Parathyroid adenoma (tissue), 2 donors: ENCODE data around the gene RBBP8.
A peak's percentile ranks its signal among the peaks of the same experiment; 100 is the strongest.

ENCODE experiments used
- H2AFZ ChIP-seq: fragments of 300-600 bp; sonication (generic); one replicate; pipeline ENCODE4 v1.7.0; 2017; ENCODE audit warnings: antibody characterized with exemption, mild to moderate bottlenecking
- H3K27ac ChIP-seq: fragments of 300-600 bp; sonication (generic); one replicate; pipeline ENCODE4 v1.7.0; 2017
- H3K27me3 ChIP-seq: fragments of 300-600 bp; sonication (generic); one replicate; pipeline ENCODE4 v1.7.0; 2017; ENCODE audit warnings: low read length; ENCODE audit not compliant: control insufficient read depth, insufficient read depth
- H3K36me3 ChIP-seq: fragments of 300-600 bp; sonication (generic); one replicate; pipeline ENCODE4 v1.7.0; 2017; ENCODE audit warnings: low read length; ENCODE audit not compliant: control insufficient read depth, insufficient read depth
- H3K4me1 ChIP-seq: fragments of 300-600 bp; sonication (generic); one replicate; pipeline ENCODE4 v1.7.0; 2017; ENCODE audit warnings: control low read depth
- H3K4me2 ChIP-seq: fragments of 300-600 bp; sonication (generic); one replicate; pipeline ENCODE4 v1.7.0; 2017; ENCODE audit warnings: low read length
- H3K4me3 ChIP-seq: fragments of 300-600 bp; sonication (generic); one replicate; pipeline ENCODE4 v1.7.0; 2017; ENCODE audit warnings: low read depth, low read length
- H3K79me2 ChIP-seq: fragments of 300-600 bp; sonication (generic); one replicate; pipeline ENCODE4 v1.7.0; 2017; ENCODE audit warnings: control low read depth
- H3K9ac ChIP-seq: fragments of 300-600 bp; sonication (generic); one replicate; pipeline ENCODE4 v1.7.0; 2017; ENCODE audit warnings: mild to moderate bottlenecking
- H3K9me3 ChIP-seq: fragments of 300-600 bp; sonication (generic); one replicate; pipeline ENCODE4 v1.7.0; 2017; ENCODE audit warnings: low read length; ENCODE audit not compliant: control insufficient read depth
- CTCF ChIP-seq: fragments of 300-600 bp; sonication (generic); IDR thresholded peaks from one replicate; pipeline ENCODE4 v1.7.0; 2017; ENCODE audit warnings: antibody characterized with exemption, mild to moderate bottlenecking
- donor health status: primary hyperparathyroidism.

RBBP8 gene

GRCh38 chr18:22981274-22982133 is 48.4 kb downstream of the RBBP8 start:
- Histone ChIP-seq H3K9ac (no peak overlapping the region), H3K4me3 (no peak overlapping the region), H3K4me1 (no peaks in the 10 kb centered on the region), H3K27ac (no peak overlapping the region), H3K27me3 (no peaks in the 10 kb centered on the region), H2AFZ (no peak overlapping the region), H3K36me3 (no peaks in the 10 kb centered on the region), H3K79me2 (no peaks in the 10 kb centered on the region), H3K9me3 (no peaks in the 10 kb centered on the region), H3K4me2 (no peak overlapping the region)
- TF ChIP-seq CTCF = no peak

DNA sequence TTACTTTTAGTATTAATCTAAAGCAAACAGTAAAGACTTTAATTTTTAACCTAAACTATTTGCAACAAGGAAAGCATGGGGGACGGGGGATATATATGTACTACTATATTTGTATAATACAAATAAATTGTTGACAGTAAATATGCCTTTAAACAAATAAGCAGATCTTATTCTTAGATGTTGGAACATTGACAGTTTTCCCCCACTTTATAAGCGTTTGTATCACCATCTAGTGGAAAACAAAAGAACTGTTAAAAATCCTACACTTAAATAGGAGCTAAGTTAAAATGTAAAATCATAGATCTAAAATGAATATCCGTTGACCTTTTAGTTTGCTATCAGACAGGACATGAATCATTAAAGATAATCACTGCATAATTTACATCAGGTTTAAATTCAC is 50.0 kb downstream of the RBBP8 start:
- H3K27me3 ChIP-seq = no peaks in the 10 kb centered on the region
- H3K9me3 ChIP-seq = no peaks in the 10 kb centered on the region
- no peaks in the 10 kb centered on the region for H3K4me1 ChIP-seq
- H3K27ac ChIP-seq = no peak overlapping the region
- H3K4me3 ChIP-seq = no peak overlapping the region
- peak; percentile 61 for TF ChIP-seq CTCF
- no peaks in the 10 kb centered on the region for H3K79me2 ChIP-seq
- H2AFZ ChIP-seq = no peak overlapping the region
- no peak overlapping the region for H3K4me2 ChIP-seq
- H3K36me3 ChIP-seq = no peaks in the 10 kb centered on the region
- H3K9ac ChIP-seq = no peak overlapping the region

DNA sequence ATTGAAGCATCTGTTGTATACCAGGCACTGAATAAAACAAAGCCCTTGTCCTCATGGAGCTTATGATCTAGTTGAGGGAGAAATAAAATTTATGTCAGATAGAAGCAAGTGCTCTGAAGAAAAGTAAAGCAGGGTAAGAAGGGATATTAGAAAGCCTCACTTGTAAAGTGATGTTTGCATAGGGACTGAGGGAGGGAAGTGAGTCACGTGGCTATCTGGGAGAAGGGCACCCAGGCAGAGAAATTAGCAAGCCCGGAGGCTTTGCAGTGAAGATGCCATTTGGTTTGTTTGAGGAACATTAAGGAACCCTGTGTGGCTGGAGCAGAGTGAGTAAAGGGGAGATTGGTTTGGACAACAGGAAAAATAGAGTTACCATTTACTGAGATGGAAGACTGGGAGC is 52.1 kb downstream of the RBBP8 start:
- no peaks in the 10 kb centered on the region for H3K79me2 ChIP-seq
- H3K9ac ChIP-seq = no peak overlapping the region
- no peak overlapping the region for H3K4me3 ChIP-seq
- no peaks in the 10 kb centered on the region for H3K27me3 ChIP-seq
- no peak overlapping the region for H2AFZ ChIP-seq
- no peaks in the 10 kb centered on the region for H3K9me3 ChIP-seq
- H3K4me2 ChIP-seq = no peak overlapping the region
- no peak overlapping the region for H3K27ac ChIP-seq
- no peak for TF ChIP-seq CTCF
- H3K4me1 ChIP-seq = no peaks in the 10 kb centered on the region
- no peaks in the 10 kb centered on the region for H3K36me3 ChIP-seq

DNA sequence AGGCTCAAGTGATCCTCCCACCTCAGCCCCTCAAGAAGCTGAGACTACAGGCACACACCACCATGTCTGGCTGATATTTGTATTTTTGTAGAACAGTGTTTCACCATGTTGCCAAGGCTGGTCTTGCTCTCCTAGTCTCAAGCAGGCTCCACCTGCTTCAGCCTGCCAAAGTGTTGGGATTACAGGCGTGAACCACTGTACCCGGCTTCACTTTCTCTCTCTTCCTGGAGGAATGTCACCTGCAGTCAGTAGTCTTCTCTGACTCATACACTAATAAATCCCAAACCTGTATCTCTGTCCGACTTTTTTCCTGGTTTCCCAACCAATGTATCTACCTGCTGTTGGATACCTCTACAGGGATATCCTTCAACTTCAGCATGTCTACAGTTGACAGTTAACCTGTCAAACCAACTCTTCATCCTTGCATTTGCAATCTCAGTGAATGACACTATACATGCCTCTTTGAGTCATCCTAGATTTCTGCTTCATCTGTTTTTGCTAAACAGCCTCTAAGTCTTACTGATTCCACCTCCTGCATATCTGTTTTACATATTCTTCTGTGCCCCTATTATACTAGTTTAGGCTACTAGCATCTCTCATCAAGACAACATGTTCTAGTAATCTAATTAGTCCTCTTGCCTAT is 54.5 kb downstream of the RBBP8 start:
- H2AFZ ChIP-seq = no peak overlapping the region
- H3K9ac ChIP-seq = no peak overlapping the region
- H3K4me3 ChIP-seq = no peak overlapping the region
- no peaks in the 10 kb centered on the region for H3K4me1 ChIP-seq
- H3K27ac ChIP-seq = no peak overlapping the region
- H3K9me3 ChIP-seq = no peaks in the 10 kb centered on the region
- no peaks in the 10 kb centered on the region for H3K36me3 ChIP-seq
- H3K27me3 ChIP-seq = no peaks in the 10 kb centered on the region
- H3K79me2 ChIP-seq = no peaks in the 10 kb centered on the region
- TF ChIP-seq CTCF = no peak
- H3K4me2 ChIP-seq = no peak overlapping the region
